Retina (tissue), 1 donor: ENCODE results near the gene ATXN2L.
"Not testable (repeated sequence)": the region's sequence is repeated elsewhere in the genome, so short reads cannot be mapped to it uniquely, and the experiment has no call there.

Experiments used
- DNase-seq: peaks from one replicate; pipeline ENCODE4 v3.0.0-alpha.2; 2016

Gene ATXN2L

GRCh38 chr16:28838558-28838918, 15.7 kb downstream of the ATXN2L start:
- no peak for DNase-seq

GRCh38 chr16:28839004-28839639, 16.3 kb downstream of the ATXN2L start:
- DNase-seq: no peak

- no peak for DNase-seq
Measured at GRCh38 chr16:28839899-28840298, 17.1 kb downstream of the ATXN2L start.

GRCh38 chr16:28842696-28843095, 19.9 kb downstream of the ATXN2L start:
- DNase-seq: no peak

GRCh38 chr16:28843766-28844165, 21.0 kb downstream of the ATXN2L start:
- DNase-seq: no peak

- no peak for DNase-seq
Measured at GRCh38 chr16:28844226-28844885, 21.6 kb downstream of the ATXN2L start.

- no peak for DNase-seq
Measured at GRCh38 chr16:28845293-28845692, 22.5 kb downstream of the ATXN2L start.

- no peak for DNase-seq
Measured at GRCh38 chr16:28845761-28846079, 22.9 kb downstream of the ATXN2L start.

GRCh38 chr16:28846080-28846932, 23.5 kb downstream of the ATXN2L start, which contains the start of gene TUFM:
TSS of gene TUFM (minus strand) at chr16:28846348. CDS start at chr16:28846269, 79 bp downstream.
- DNase-seq: peak; percentile 99

- no peak for DNase-seq
Measured at GRCh38 chr16:28846933-28847273, 24.1 kb downstream of the ATXN2L start.

- no peak for DNase-seq
Measured at GRCh38 chr16:28858421-28858820, 35.6 kb downstream of the ATXN2L start.

GRCh38 chr16:28859326-28859725, 36.5 kb downstream of the ATXN2L start:
- DNase-seq: no peak

- no peak for DNase-seq
Measured at GRCh38 chr16:28863929-28864793, 41.4 kb downstream of the ATXN2L start.

- no peak for DNase-seq
Measured at GRCh38 chr16:28865001-28865688, 42.3 kb downstream of the ATXN2L start.

- no peak for DNase-seq
Measured at GRCh38 chr16:28865722-28866453, 43.1 kb downstream of the ATXN2L start.

- no peak for DNase-seq
Measured at GRCh38 chr16:28866454-28866804, 43.6 kb downstream of the ATXN2L start.

- no peak for DNase-seq
Measured at GRCh38 chr16:28867241-28867640, 44.4 kb downstream of the ATXN2L start.

GRCh38 chr16:28867646-28868045, 44.8 kb downstream of the ATXN2L start:
- DNase-seq: not testable (repeated sequence)

- no peak for DNase-seq
Measured at GRCh38 chr16:28869201-28869600, 46.4 kb downstream of the ATXN2L start.

- no peak for DNase-seq
Measured at GRCh38 chr16:28872952-28873351, 50.2 kb downstream of the ATXN2L start.

- DNase-seq: no peak
Measured at GRCh38 chr16:28873543-28874201, 50.9 kb downstream of the ATXN2L start.
